GM13977 (cell line): ENCODE measurements around the gene KRTAP2-3.
"Not testable (repeated sequence)": the region's sequence is repeated elsewhere in the genome, so short reads cannot be mapped to it uniquely, and the experiment has no call there.

ENCODE experiments used
- DNase-seq: peaks from one replicate; pipeline ENCODE4 v3.0.0; 2012; ENCODE audit warnings: low spot score
- CTCF ChIP-seq: IDR thresholded peaks from 2 replicates; pipeline ENCODE4 v1.5.1; 2012; ENCODE audit warnings: mild to moderate bottlenecking, control low read depth; ENCODE audit not compliant: insufficient read depth; ENCODE audit errors: extremely low read depth, missing control alignments
- in situ Hi-C: fragments of 300-500 bp; cut with MboI; formaldehyde crosslinking; loops from one replicate; pipeline ENCODE4 v1.12.0; 2022; ENCODE audit warnings: low sequenced_read_pairs, low pct_unique_long_range_greater_than_20kb, mixed read lengths, inconsistent platforms; ENCODE audit not compliant: unreplicated experiment

Gene KRTAP2-3

GRCh38 chr17:41060052-41060604 lies at the start of gene KRTAP2-3:
Gene KRTAP2-3 (minus strand): TSS chr17:41060114. CDS start chr17:41060050, 64 bp downstream.
- in situ Hi-C loops, result no loop called here
- no peak for TF ChIP-seq CTCF
- DNase-seq, result no peak

- DNase-seq, in situ Hi-C loops: not testable (repeated sequence)
Measured at GRCh38 chr17:41108728-41109386, 48.9 kb upstream of the KRTAP2-3 start.

GRCh38 chr17:41107941-41108450 lies 48.1 kb upstream of the KRTAP2-3 start:
- TF ChIP-seq CTCF, result no peak
- in situ Hi-C loops, result no loop called here
- no peak for DNase-seq

GRCh38 chr17:41105347-41105746 lies 45.4 kb upstream of the KRTAP2-3 start, which contains the start of gene KRTAP4-9:
Gene KRTAP4-9 (plus strand): TSS chr17:41105389. CDS start chr17:41105389, 0 bp downstream.
- in situ Hi-C loops, DNase-seq: not testable (repeated sequence)

GRCh38 chr17:41104386-41105038 lies 44.6 kb upstream of the KRTAP2-3 start:
- DNase-seq, in situ Hi-C loops: not testable (repeated sequence)

GRCh38 chr17:41103896-41104295 lies 44.0 kb upstream of the KRTAP2-3 start:
- no peak for TF ChIP-seq CTCF
- DNase-seq, result no peak
- in situ Hi-C loops, result no loop called here

- in situ Hi-C loops, result no loop called here
Measured at GRCh38 chr17:41101586-41102259, 41.8 kb upstream of the KRTAP2-3 start, which contains the start of gene KRTAP4-16. Gene KRTAP4-16 (minus strand): TSS chr17:41102209. CDS start chr17:41102209, 0 bp downstream.

GRCh38 chr17:41099682-41100480 lies 40.0 kb upstream of the KRTAP2-3 start:
- in situ Hi-C loops, DNase-seq: not testable (repeated sequence)

More at GRCh38 chr17:41101586-41102259, 41.8 kb upstream of the KRTAP2-3 start, which contains the start of gene KRTAP4-16:
- DNase-seq, result no peak
- no peak for TF ChIP-seq CTCF
